Keratinocyte (primary cell): ENCODE results near the gene OGA. TPM values are rescaled to one million over a fixed set of nuclear protein-coding genes. Genes with fewer than 3 reads are reported as not detected.

Source experiments
- DNase-seq: peaks from one replicate; pipeline ENCODE4 v3.0.0-alpha.2; 2011; ENCODE audit warnings: low read depth, missing footprints, low spot score
- FAIRE-seq: peaks from 2 replicates; lab custom pipeline; 2011; peaks lifted over from hg19 to GRCh38; lab: Jason Lieb, UNC
- H2AFZ ChIP-seq: 2 replicates; pipeline ENCODE4 v1.6.0; 2012; ENCODE audit warnings: low read length, control low read depth, inconsistent platforms; ENCODE audit not compliant: control insufficient read depth
- H3K27ac ChIP-seq: 2 replicates; pipeline ENCODE4 v1.5.1; 2011; ENCODE audit warnings: low read length; ENCODE audit not compliant: control insufficient read depth, insufficient read depth
- H3K27me3 ChIP-seq: 3 replicates; pipeline ENCODE4 v1.6.0; 2011; ENCODE audit warnings: low read length; ENCODE audit not compliant: control insufficient read depth, insufficient read depth; ENCODE audit errors: extremely low read depth
- H3K36me3 ChIP-seq, 2 experiments: 2 replicates in 1 of 2; 3 replicates in 1 of 2; pipeline ENCODE4 v1.5.1; 2011; ENCODE audit warnings: low read length in 2 of 2, mild to moderate bottlenecking in 1 of 2; ENCODE audit not compliant: control insufficient read depth in 2 of 2, insufficient read depth in 2 of 2; ENCODE audit errors: extremely low read depth in 1 of 2
- H3K4me1 ChIP-seq: 3 replicates; pipeline ENCODE4 v1.5.1; 2011; ENCODE audit warnings: low read length; ENCODE audit not compliant: control insufficient read depth, insufficient read depth; ENCODE audit errors: extremely low read depth
- H3K4me2 ChIP-seq: 3 replicates; pipeline ENCODE4 v1.6.0; 2011; ENCODE audit warnings: low read depth, low read length; ENCODE audit not compliant: control insufficient read depth, insufficient read depth; ENCODE audit errors: extremely low read depth
- H3K4me3 ChIP-seq, 3 experiments: fragments of 200-600 bp in 1 of 3; sonication (generic) in 1 of 3; 2 replicates in 2 of 3; 3 replicates in 1 of 3; pipeline ENCODE4 v1.5.1; 2011 to 2016; ENCODE audit warnings: low read length in 3 of 3, mild to moderate bottlenecking in 3 of 3, control low read depth in 2 of 3, inconsistent platforms in 1 of 3, low read depth in 1 of 3, mixed read lengths in 1 of 3, mixed run types in 1 of 3, moderate library complexity in 1 of 3; ENCODE audit not compliant: control insufficient read depth in 2 of 3, insufficient read depth in 2 of 3; ENCODE audit errors: extremely low read depth in 1 of 3
- H3K79me2 ChIP-seq: 2 replicates; pipeline ENCODE4 v1.6.0; 2012; ENCODE audit warnings: low read length; ENCODE audit not compliant: control insufficient read depth, insufficient read depth
- H3K9ac ChIP-seq: 3 replicates; pipeline ENCODE4 v1.6.0; 2011; ENCODE audit warnings: low read length; ENCODE audit not compliant: control insufficient read depth, insufficient read depth; ENCODE audit errors: extremely low read depth
- H3K9me1 ChIP-seq: 3 replicates; pipeline ENCODE4 v1.6.0; 2011; ENCODE audit warnings: low read length; ENCODE audit not compliant: control insufficient read depth, insufficient read depth; ENCODE audit errors: extremely low read depth
- H3K9me3 ChIP-seq: 2 replicates; pipeline ENCODE4 v1.5.1; 2012; ENCODE audit warnings: low read depth, low read length; ENCODE audit not compliant: control insufficient read depth
- H4K20me1 ChIP-seq: 3 replicates; pipeline ENCODE4 v1.6.0; 2011; ENCODE audit warnings: low read length; ENCODE audit not compliant: control insufficient read depth, insufficient read depth; ENCODE audit errors: extremely low read depth
- EZH2 ChIP-seq: IDR thresholded peaks from one replicate; pipeline ENCODE4 v1.6.1; 2012; ENCODE audit warnings: inconsistent platforms, mild to moderate bottlenecking, low read length, moderate library complexity
- dilution Hi-C: fragments of 300-500 bp; cut with MboI; formaldehyde crosslinking; loops from one replicate; pipeline ENCODE4 v1.7.0; 2020; ENCODE audit warnings: low sequenced_read_pairs; ENCODE audit not compliant: extremely low pct_ligation_motif_present
- polyA plus RNA-seq, 5 experiments: library from polyadenylated mRNA; depleted of rRNA in 3 of 5; stranded (reverse) in 3 of 5; stranded (forward) in 1 of 5; unstranded in 1 of 5; fragments of >200 nt; gene quantifications; 1 replicate in 1 of 5; 2 replicates in 3 of 5; 3 replicates in 1 of 5; pipeline versions ENCODE4 v1.2.1 to v1.2.3, GENCODE V29; 2011 to 2012; ENCODE audit warnings: missing spikeins in 2 of 5, low read depth in 1 of 5, low replicate concordance in 1 of 5
- TF ChIP-seq, protein P1 (sequence below), 3 experiments: IDR thresholded peaks in 1 of 3; conservative IDR thresholded peaks in 1 of 3; optimal IDR thresholded peaks in 1 of 3; 2 replicates in 2 of 3; 3 replicates in 1 of 3; pipeline versions ENCODE3 to v1.5.1; 2011; ENCODE audit warnings: low read length in 3 of 3, mild to moderate bottlenecking in 3 of 3, moderate library complexity in 2 of 3, control low read depth in 1 of 3, inconsistent platforms in 1 of 3; ENCODE audit not compliant: insufficient read depth in 2 of 3; ENCODE audit errors: extremely low read depth in 1 of 3

The OGA gene
- polyA plus RNA-seq, 1 donor (not counting 4 experiments of a cell fraction or from before 2014, with no cell fraction given) = 104 TPM

DNA sequence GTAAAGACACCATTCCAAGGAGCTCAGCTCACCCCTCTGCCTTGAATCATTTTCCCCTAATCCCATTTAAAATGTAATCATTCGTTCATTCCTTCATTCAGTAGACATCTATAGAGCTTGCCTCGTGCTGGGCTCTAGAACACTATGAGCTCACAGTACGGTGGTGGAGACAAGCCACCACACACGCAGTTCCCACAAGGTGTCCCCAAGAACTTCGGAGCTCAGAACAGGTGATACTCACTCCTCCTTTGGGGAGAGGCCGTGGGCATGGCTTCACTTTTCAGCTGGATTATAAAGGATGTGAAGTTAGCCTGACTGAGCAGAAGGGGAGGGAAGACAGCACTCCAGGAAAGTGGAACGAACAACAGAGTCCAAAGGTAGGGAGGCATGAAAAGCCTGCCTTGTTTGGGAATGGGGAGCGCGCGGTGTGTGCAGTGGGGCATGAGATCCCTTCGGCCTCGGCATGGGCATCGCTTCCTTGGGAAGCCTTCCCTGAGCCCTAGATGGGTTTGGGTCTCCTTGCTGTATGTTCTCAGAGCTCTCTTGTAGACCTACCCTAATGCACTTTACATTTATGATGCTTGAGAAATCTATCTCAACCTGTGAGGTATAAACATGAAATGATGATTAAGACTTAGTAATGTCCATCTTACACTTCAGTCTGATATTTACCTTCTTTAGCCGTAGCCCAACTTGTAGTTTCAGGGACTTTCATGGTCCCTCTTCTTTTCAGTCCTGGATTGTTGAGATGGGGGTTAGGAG, 809 bp upstream of the OGA start:
- H4K20me1 ChIP-seq = peaks cover 23% of the 10 kb centered on the region
- no peaks in the 10 kb centered on the region for H3K27me3 ChIP-seq
- DNase-seq = no peak
- peaks cover 42% of the 10 kb centered on the region for H3K79me2 ChIP-seq
- TF ChIP-seq, protein P1, sequence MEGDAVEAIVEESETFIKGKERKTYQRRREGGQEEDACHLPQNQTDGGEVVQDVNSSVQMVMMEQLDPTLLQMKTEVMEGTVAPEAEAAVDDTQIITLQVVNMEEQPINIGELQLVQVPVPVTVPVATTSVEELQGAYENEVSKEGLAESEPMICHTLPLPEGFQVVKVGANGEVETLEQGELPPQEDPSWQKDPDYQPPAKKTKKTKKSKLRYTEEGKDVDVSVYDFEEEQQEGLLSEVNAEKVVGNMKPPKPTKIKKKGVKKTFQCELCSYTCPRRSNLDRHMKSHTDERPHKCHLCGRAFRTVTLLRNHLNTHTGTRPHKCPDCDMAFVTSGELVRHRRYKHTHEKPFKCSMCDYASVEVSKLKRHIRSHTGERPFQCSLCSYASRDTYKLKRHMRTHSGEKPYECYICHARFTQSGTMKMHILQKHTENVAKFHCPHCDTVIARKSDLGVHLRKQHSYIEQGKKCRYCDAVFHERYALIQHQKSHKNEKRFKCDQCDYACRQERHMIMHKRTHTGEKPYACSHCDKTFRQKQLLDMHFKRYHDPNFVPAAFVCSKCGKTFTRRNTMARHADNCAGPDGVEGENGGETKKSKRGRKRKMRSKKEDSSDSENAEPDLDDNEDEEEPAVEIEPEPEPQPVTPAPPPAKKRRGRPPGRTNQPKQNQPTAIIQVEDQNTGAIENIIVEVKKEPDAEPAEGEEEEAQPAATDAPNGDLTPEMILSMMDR (optimal IDR thresholded peaks at IDR 0.05 in 1 of 3, IDR thresholded peaks at IDR 0.05 in 1 of 3, conservative IDR thresholded peaks at IDR 0.05 in 1 of 3; ENCODE audit: extremely low read depth in 1 of 3, insufficient read depth in 2 of 3, low read length in 3 of 3) = no peak
- TF ChIP-seq EZH2 = no peak
- dilution Hi-C loops = no loop called here
- H3K36me3 ChIP-seq = peaks cover 0 to 2% of the 10 kb centered on the region in 2 experiments
- no peak for FAIRE-seq
- peak overlapping the region; percentile 97 for H3K4me2 ChIP-seq
- peak overlapping the region; percentile 97 for H3K9ac ChIP-seq
- no peaks in the 10 kb centered on the region for H3K9me3 ChIP-seq
- peaks cover 20% of the 10 kb centered on the region for H3K4me1 ChIP-seq
- peak overlapping the region; percentile 97 for H3K27ac ChIP-seq
- H3K4me3 ChIP-seq = peak overlapping the region; percentile 34 to 70 (median 64)
- peak overlapping the region; percentile 85 for H2AFZ ChIP-seq
- peaks cover 2% of the 10 kb centered on the region for H3K9me1 ChIP-seq

DNA sequence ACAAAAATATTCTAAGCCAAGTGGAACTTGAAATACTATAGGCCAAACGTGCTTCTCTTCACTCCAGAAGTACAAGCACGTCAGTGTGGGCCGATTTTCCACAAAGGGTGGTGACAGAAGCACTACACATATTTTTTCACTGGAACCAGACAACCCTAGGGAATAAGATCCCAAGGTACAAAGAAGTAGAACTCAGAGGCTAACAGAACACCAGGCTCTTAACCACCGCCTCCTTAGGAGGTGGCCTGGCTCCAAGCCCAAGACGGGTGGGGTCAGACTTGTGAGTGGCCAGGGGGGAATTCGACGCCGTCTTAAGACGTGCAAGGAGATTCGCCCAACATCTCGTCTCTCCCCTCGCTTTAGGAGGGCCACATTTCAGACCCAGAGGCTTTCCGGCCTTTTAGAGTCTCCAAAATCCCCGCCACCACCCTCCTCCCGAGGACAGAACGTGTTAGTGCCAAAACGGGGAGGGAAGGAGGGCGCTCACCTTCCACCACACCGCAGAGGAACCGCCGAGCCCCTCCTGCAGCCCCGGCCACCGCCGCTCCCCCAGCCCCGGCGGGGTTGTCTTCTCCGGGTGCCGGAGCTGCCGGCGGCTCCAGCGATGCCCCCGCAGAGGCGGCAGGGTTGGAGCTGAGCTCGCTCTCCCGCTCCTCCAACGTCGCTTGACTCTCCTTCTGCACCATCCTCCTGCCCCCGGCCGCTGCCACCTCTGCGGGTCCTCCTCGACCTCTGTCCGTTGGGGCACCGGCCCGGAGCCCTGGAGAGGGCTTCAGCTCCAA, 716 bp downstream of the OGA start:
- H3K36me3 ChIP-seq = peaks cover 0 to 3% of the 10 kb centered on the region in 2 experiments
- peak overlapping the region; percentile 97 for H3K9ac ChIP-seq
- H3K4me1 ChIP-seq = peaks cover 22% of the 10 kb centered on the region
- H2AFZ ChIP-seq = no peak overlapping the region
- DNase-seq (peak; percentile 62), FAIRE-seq (peak; percentile 81)
- H4K20me1 ChIP-seq = peaks cover 26% of the 10 kb centered on the region
- peaks cover 57% of the 10 kb centered on the region for H3K79me2 ChIP-seq
- peak overlapping the region; percentile 97 for H3K27ac ChIP-seq
- peak overlapping the region; percentile 88 for H3K4me2 ChIP-seq
- peaks cover 2% of the 10 kb centered on the region for H3K9me1 ChIP-seq
- dilution Hi-C loops = no loop called here
- no peaks in the 10 kb centered on the region for H3K9me3 ChIP-seq
- TF ChIP-seq, protein P1 (optimal IDR thresholded peaks at IDR 0.05 in 1 of 3, IDR thresholded peaks at IDR 0.05 in 1 of 3, conservative IDR thresholded peaks at IDR 0.05 in 1 of 3; ENCODE audit: extremely low read depth in 1 of 3, insufficient read depth in 2 of 3, low read length in 3 of 3) = no peak
- TF ChIP-seq EZH2 = no peak
- no peaks in the 10 kb centered on the region for H3K27me3 ChIP-seq
- H3K4me3 ChIP-seq = peak overlapping the region; percentile 83 to 92 (median 90)
